Measurements from ENCODE around the gene LARGE2. TPM values are rescaled to one million over a fixed set of nuclear protein-coding genes. Genes with fewer than 3 reads are reported as not detected.

The LARGE2 gene
- total RNA-seq, 2 donors from 2014 or later: 28.5 to 35.2 TPM

- 9 to 15% methylated on average over 6 to 40 of the region's 43 CpGs for WGBS, 2 experiments (ENCODE audit: insufficient coverage in 1 of 2, insufficient read length in 1 of 2)
- H3K27ac ChIP-seq (ENCODE audit: low read depth, low read length): no peak overlapping the region
Measured at GRCh38 chr11:45885921-45886721, 36.3 kb upstream of the LARGE2 start.

DNA sequence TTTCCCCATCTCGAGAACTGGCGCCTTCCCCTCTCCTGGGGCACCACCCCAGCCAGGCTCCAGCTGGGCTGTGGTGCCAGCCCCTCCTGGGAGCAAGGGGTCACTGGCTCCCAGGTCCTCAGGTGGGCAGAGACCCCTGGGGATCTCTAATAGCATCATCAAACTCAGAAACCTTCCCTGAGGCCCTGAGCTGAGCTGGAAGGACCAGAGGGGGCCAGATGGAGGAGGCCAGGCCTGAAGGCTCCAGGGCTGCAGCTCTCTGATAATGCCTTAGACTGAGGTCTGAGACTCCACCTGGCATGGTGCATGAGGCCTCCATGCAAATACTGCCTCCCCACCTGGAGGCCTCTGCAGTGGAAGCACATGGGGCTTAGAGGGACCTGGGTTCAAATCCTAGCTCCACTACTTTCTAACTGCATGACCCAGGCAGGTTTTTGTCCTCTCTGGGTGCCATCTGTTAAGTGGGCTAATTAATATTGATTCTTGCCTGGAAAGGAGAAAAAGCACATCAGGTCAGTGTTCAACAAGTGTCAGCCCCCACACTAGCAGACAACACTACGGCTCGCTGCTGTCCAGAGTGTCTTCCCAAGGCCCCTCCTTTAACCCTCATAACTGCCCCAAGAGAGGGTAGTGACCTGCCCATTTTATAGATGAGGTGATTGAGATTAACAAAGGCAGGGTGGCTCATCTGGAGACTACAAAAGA is 35.5 kb upstream of the LARGE2 start:
- Mint-ChIP-seq H3K4me3 (peak overlapping the region; percentile 56), H3K27ac (no peak overlapping the region), H3K27me3 (ENCODE audit: insufficient read depth) (peaks cover 15% of the 10 kb centered on the region), H3K9me3 (no peaks in the 10 kb centered on the region), H3K36me3 (ENCODE audit: low read depth) (no peaks in the 10 kb centered on the region), H3K4me1 (peaks cover 2% of the 10 kb centered on the region)
- H3K9me3 ChIP-seq (ENCODE audit: control insufficient read depth, low read length): no peaks in the 10 kb centered on the region
- peaks cover 1% of the 10 kb centered on the region for H3K36me3 ChIP-seq (ENCODE audit: control insufficient read depth, insufficient read depth, low read length)
- WGBS, 2 experiments (ENCODE audit: insufficient coverage in 1 of 2, insufficient read length in 1 of 2): 87 to 100% methylated on average over 2 to 4 of the region's 4 CpGs
- H3K9ac ChIP-seq (ENCODE audit: extremely low read depth, low read length, poor library complexity, severe bottlenecking): no peak overlapping the region
- TF ChIP-seq CTCF (conservative IDR thresholded peaks at IDR 0.05): no peak
- no peak overlapping the region for H3K27ac ChIP-seq (ENCODE audit: low read depth, low read length)
- no peaks in the 10 kb centered on the region for H3K4me1 ChIP-seq (ENCODE audit: control insufficient read depth, insufficient read depth, low read length)
- no peak for DNase-seq
- no peak overlapping the region for H3K4me3 ChIP-seq (ENCODE audit: low read length)
- peaks cover 15% of the 10 kb centered on the region for H3K27me3 ChIP-seq (ENCODE audit: control insufficient read depth, insufficient read depth, low read length, poor library complexity, severe bottlenecking)

More at GRCh38 chr11:45885921-45886721, 36.3 kb upstream of the LARGE2 start:
- peak overlapping the region; percentile 56 for H3K4me3 Mint-ChIP-seq
- TF ChIP-seq CTCF (conservative IDR thresholded peaks at IDR 0.05): no peak
- peaks cover 2% of the 10 kb centered on the region for H3K4me1 Mint-ChIP-seq
- Histone ChIP-seq H3K9me3 (ENCODE audit: control insufficient read depth, low read length) (no peaks in the 10 kb centered on the region), H3K36me3 (ENCODE audit: control insufficient read depth, insufficient read depth, low read length) (peaks cover 5% of the 10 kb centered on the region), H3K9ac (ENCODE audit: extremely low read depth, low read length, poor library complexity, severe bottlenecking) (no peak overlapping the region), H3K4me1 (ENCODE audit: control insufficient read depth, insufficient read depth, low read length) (no peaks in the 10 kb centered on the region), H3K4me3 (ENCODE audit: low read length) (peak overlapping the region; percentile 68), H3K27me3 (ENCODE audit: control insufficient read depth, insufficient read depth, low read length, poor library complexity, severe bottlenecking) (peaks cover 15% of the 10 kb centered on the region)
- no peaks in the 10 kb centered on the region for H3K9me3 Mint-ChIP-seq
- H3K27ac Mint-ChIP-seq: no peak overlapping the region
- peaks cover 15% of the 10 kb centered on the region for H3K27me3 Mint-ChIP-seq (ENCODE audit: insufficient read depth)
- no peaks in the 10 kb centered on the region for H3K36me3 Mint-ChIP-seq (ENCODE audit: low read depth)
- DNase-seq: peak; percentile 84

DNA sequence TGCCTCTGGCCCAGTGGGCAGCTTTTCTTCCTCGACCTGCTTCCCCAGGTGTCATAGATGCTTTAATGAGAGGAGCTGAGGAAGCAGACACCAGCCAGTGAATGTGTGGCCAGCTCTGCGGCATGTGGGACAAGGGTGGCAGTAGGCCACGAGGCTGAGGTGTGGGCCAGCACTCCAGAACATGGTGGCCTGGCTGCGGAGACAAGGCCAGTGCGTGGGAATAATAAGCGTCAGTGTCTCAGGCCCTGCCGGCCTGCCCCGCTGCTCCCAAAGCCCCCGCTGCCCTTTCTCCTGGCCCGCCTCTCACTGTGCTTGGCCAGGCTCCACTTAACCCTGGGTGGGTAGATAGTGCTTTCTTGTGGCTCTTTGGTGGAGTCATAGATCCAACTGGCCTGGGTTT is 34.9 kb upstream of the LARGE2 start:
- H3K9ac ChIP-seq (ENCODE audit: extremely low read depth, low read length, poor library complexity, severe bottlenecking): no peak overlapping the region
- 90 to 100% methylated on average over 2 to 10 of the region's 10 CpGs for WGBS, 2 experiments (ENCODE audit: insufficient coverage in 1 of 2, insufficient read length in 1 of 2)
- no peak overlapping the region for H3K27ac ChIP-seq (ENCODE audit: low read depth, low read length)
- Mint-ChIP-seq H3K27ac (no peak overlapping the region), H3K27me3 (ENCODE audit: insufficient read depth) (peaks cover 15% of the 10 kb centered on the region), H3K4me3 (no peak overlapping the region), H3K4me1 (peaks cover 2% of the 10 kb centered on the region), H3K9me3 (no peaks in the 10 kb centered on the region), H3K36me3 (ENCODE audit: low read depth) (no peaks in the 10 kb centered on the region)
- H3K27me3 ChIP-seq (ENCODE audit: control insufficient read depth, insufficient read depth, low read length, poor library complexity, severe bottlenecking): peaks cover 15% of the 10 kb centered on the region
- no peaks in the 10 kb centered on the region for H3K36me3 ChIP-seq (ENCODE audit: control insufficient read depth, insufficient read depth, low read length)
- DNase-seq: no peak
- no peaks in the 10 kb centered on the region for H3K4me1 ChIP-seq (ENCODE audit: control insufficient read depth, insufficient read depth, low read length)
- no peaks in the 10 kb centered on the region for H3K9me3 ChIP-seq (ENCODE audit: control insufficient read depth, low read length)
- no peak for TF ChIP-seq CTCF (conservative IDR thresholded peaks at IDR 0.05)
- no peak overlapping the region for H3K4me3 ChIP-seq (ENCODE audit: low read length)
